B cell (primary cell): ENCODE results near the gene ANXA7. TPM values are rescaled to one million over a fixed set of nuclear protein-coding genes. Genes with fewer than 3 reads are reported as not detected.

Experiments used
- ATAC-seq: fragments of 200-7000 bp; cut with Tn5 transposase; one replicate; pipeline ENCODE4 v1.10.0; 2021; ENCODE audit warnings: low read depth, mild to moderate bottlenecking, moderate number of reproducible peaks, moderate library complexity
- CTCF ChIA-PET: fragments of 350-600 bp; sonication (Branson Sonifier 250); formaldehyde crosslinking; loops from one replicate; lab custom pipeline; 2021; ENCODE audit warnings: antibody characterized with exemption, inconsistent platforms; lab: Charles Lee
- POLR2A ChIA-PET: fragments of 350-600 bp; sonication (Branson Sonifier 250); formaldehyde crosslinking; loops from one replicate; lab custom pipeline; 2021; ENCODE audit warnings: antibody characterized with exemption; lab: Charles Lee
- DNase-seq: peaks from one replicate; pipeline ENCODE4 v3.0.0; 2013
- H2AFZ ChIP-seq: 2 replicates; pipeline ENCODE4 v1.6.1; 2012; ENCODE audit warnings: mild to moderate bottlenecking, low read depth, low read length; ENCODE audit not compliant: insufficient read depth, poor library complexity, severe bottlenecking
- H3K27ac ChIP-seq, 2 donors: 1 replicate in 1 of 2; 2 replicates in 1 of 2; pipeline ENCODE4 v1.5.1; 2012 to 2013; ENCODE audit warnings: low read length in 2 of 2, mild to moderate bottlenecking in 2 of 2, moderate library complexity in 1 of 2
- H3K27me3 ChIP-seq, 4 experiments: fragments of 200-600 bp in 1 of 4; sonication (generic) in 1 of 4; replicated peaks in 1 of 4; 1 replicate in 2 of 4; 2 replicates in 2 of 4; pipeline versions ENCODE4 v1.6.1 to v1.7.0; 2013 to 2016; ENCODE audit warnings: low read length in 3 of 4, mild to moderate bottlenecking in 2 of 4, mixed read lengths in 1 of 4, moderate library complexity in 1 of 4; ENCODE audit not compliant: insufficient read depth in 4 of 4, control insufficient read depth in 3 of 4; ENCODE audit errors: control extremely low read depth in 1 of 4
- H3K36me3 ChIP-seq, 2 experiments: replicated peaks in 1 of 2; 1 replicate in 1 of 2; 2 replicates in 1 of 2; pipeline versions ENCODE4 v1.6.1 to v1.7.1; 2013; ENCODE audit warnings: low read length in 1 of 2; ENCODE audit not compliant: insufficient read depth in 2 of 2, control insufficient read depth in 1 of 2; ENCODE audit errors: control extremely low read depth in 1 of 2, extremely low read depth in 1 of 2
- H3K4me1 ChIP-seq, 2 donors: fragments of 200-600 bp in 1 of 2; sonication (generic) in 1 of 2; 1 replicate in 1 of 2; 2 replicates in 1 of 2; pipeline versions ENCODE4 v1.5.1 to v1.6.1; 2013 to 2017; ENCODE audit warnings: low read length in 2 of 2; ENCODE audit not compliant: control insufficient read depth in 2 of 2, insufficient read depth in 2 of 2
- H3K4me2 ChIP-seq: replicated peaks from 2 replicates; pipeline ENCODE3; 2012; ENCODE audit warnings: mild to moderate bottlenecking, low read depth, low read length; ENCODE audit not compliant: poor library complexity, severe bottlenecking
- H3K4me3 ChIP-seq, 5 experiments: fragments of 200-600 bp in 1 of 5; sonication (generic) in 1 of 5; 1 replicate in 3 of 5; 2 replicates in 2 of 5; pipeline versions ENCODE4 v1.5.1 to v1.7.0; 2011 to 2016; ENCODE audit warnings: low read length in 4 of 5, mild to moderate bottlenecking in 4 of 5, low read depth in 2 of 5, control low read depth in 1 of 5, moderate library complexity in 1 of 5; ENCODE audit not compliant: insufficient read depth in 1 of 5; ENCODE audit errors: control extremely low read depth in 1 of 5, extremely low read depth in 1 of 5
- H3K79me2 ChIP-seq: fragments of 200-600 bp; sonication (generic); one replicate; pipeline ENCODE4 v1.6.0; 2016; ENCODE audit warnings: low read length; ENCODE audit not compliant: control insufficient read depth, insufficient read depth
- H3K9ac ChIP-seq: fragments of 200-600 bp; sonication (generic); 2 replicates; pipeline ENCODE4 v1.6.1; 2017; ENCODE audit warnings: mild to moderate bottlenecking, low read length, moderate library complexity
- H3K9me3 ChIP-seq, 3 donors: one replicate each; pipeline versions ENCODE4 v1.6.1 to v1.7.1; 2013; ENCODE audit warnings: low read length in 2 of 3; ENCODE audit not compliant: control insufficient read depth in 2 of 3, insufficient read depth in 1 of 3; ENCODE audit errors: control extremely low read depth in 1 of 3
- H4K20me1 ChIP-seq: 2 replicates; pipeline ENCODE4 v1.6.0; 2012; ENCODE audit warnings: mild to moderate bottlenecking, low read length; ENCODE audit not compliant: insufficient read depth, control insufficient read depth, poor library complexity, severe bottlenecking
- H3K27ac Mint-ChIP-seq: one replicate; pipeline ENCODE4 v1.8.0; 2021; ENCODE audit warnings: mixed read lengths
- H3K27me3 Mint-ChIP-seq: one replicate; pipeline ENCODE4 v1.8.0; 2021; ENCODE audit warnings: mixed read lengths
- H3K4me1 Mint-ChIP-seq: one replicate; pipeline ENCODE4 v1.8.0; 2021; ENCODE audit warnings: mixed read lengths
- H3K4me3 Mint-ChIP-seq: one replicate; pipeline ENCODE4 v1.8.0; 2021; ENCODE audit warnings: mixed read lengths
- H3K9me3 Mint-ChIP-seq: one replicate; pipeline ENCODE4 v1.8.0; 2022; ENCODE audit warnings: mixed read lengths; ENCODE audit not compliant: insufficient read depth
- EZH2 ChIP-seq: IDR thresholded peaks from 2 replicates; pipeline ENCODE4 v1.6.1; 2012; ENCODE audit warnings: borderline replicate concordance, low read depth, mild to moderate bottlenecking, moderate library complexity, low read length; ENCODE audit not compliant: insufficient read depth, poor library complexity, severe bottlenecking
- WGBS: methylation state at CpG from one replicate; pipeline ENCODE4 v1.1.5; 2013; ENCODE audit warnings: missing lambda C conversion rate; ENCODE audit not compliant: insufficient coverage; 5-methylcytosine and 5-hydroxymethylcytosine counted together
- intact Hi-C: fragments of 100-400 bp; cut with micrococcal nuclease; formaldehyde crosslinking; loops from one replicate; pipeline ENCODE4 v1.10.0; 2022
- polyA plus RNA-seq: library from polyadenylated mRNA; depleted of rRNA; stranded (reverse); fragments of >200 nt; gene quantifications from 2 replicates; pipeline ENCODE4 v1.2.3, GENCODE V29; 2012
- total RNA-seq, 2 donors: library from RNA; stranded (reverse); fragments of 120-200 nt in 1 of 2; gene quantifications; 1 replicate in 1 of 2; 2 replicates in 1 of 2; pipeline versions ENCODE4 v1.2.3 to v1.2.4, GENCODE V29; 2013 to 2022
- TF ChIP-seq, protein P1 (sequence below): fragments of 200-600 bp; IDR thresholded peaks from one replicate; pipeline ENCODE4 v1.8.0; 2022; ENCODE audit warnings: antibody characterized with exemption, mild to moderate bottlenecking

The ANXA7 gene
- total and polyA plus RNA-seq, 2 donors (not counting 1 experiment from before 2014, with no cell fraction given) = 43.4 to 90.0 TPM

DNA sequence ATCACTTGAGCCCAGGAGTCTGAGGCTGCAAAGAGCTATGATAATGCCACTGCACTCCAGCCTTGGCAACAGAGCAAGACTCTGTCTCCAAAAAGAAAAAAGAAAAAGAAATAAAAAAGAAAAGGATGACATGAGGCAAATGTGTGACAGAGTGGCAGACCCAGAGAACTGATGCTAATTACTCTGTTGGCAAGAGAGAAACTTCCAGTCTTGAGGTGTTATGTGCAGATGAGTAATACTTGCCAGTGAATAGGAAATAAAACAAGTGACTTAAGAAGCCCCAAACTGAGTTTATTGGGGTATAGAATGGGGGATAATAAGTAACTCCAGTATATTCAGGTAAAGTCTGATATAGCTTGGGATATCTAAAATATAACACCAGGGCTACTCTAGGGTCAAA lies 9.5 kb upstream of the ANXA7 start:
- CTCF ChIA-PET = no interaction called here
- H4K20me1 ChIP-seq = no peaks in the 10 kb centered on the region

DNA sequence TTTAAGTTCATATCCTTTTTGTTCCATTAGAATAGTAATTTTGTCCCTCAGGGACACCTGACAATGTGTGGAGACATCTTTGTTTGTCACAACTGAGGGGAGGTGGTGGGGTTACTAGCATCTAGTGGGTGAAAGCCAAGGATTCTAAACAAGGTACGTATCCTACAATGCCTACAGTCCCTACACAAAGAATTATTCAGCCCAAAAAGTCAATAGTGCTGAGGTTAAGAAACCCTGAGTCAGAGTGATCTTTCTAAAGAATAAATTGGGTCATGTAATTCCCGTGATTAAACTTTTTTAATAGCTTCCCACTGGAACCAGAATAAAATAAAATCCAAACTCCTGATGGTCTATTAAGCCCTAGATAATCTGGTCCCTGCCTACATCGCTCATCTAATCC lies 2.7 kb upstream of the ANXA7 start:
- Histone ChIP-seq H3K27me3 (no peaks in the 10 kb centered on the region), H2AFZ (no peak overlapping the region), H3K79me2 (peaks cover 22% of the 10 kb centered on the region), H3K27ac (no peak overlapping the region), H3K9ac (no peak overlapping the region), H4K20me1 (no peaks in the 10 kb centered on the region), H3K9me3 (no peaks in the 10 kb centered on the region), H3K4me1 (peaks cover 15 to 16% of the 10 kb centered on the region in 2 donors), H3K4me2 (no peak overlapping the region), H3K36me3 (no peaks in the 10 kb centered on the region), H3K4me3 (no peak overlapping the region)
- TF ChIP-seq, protein P1, sequence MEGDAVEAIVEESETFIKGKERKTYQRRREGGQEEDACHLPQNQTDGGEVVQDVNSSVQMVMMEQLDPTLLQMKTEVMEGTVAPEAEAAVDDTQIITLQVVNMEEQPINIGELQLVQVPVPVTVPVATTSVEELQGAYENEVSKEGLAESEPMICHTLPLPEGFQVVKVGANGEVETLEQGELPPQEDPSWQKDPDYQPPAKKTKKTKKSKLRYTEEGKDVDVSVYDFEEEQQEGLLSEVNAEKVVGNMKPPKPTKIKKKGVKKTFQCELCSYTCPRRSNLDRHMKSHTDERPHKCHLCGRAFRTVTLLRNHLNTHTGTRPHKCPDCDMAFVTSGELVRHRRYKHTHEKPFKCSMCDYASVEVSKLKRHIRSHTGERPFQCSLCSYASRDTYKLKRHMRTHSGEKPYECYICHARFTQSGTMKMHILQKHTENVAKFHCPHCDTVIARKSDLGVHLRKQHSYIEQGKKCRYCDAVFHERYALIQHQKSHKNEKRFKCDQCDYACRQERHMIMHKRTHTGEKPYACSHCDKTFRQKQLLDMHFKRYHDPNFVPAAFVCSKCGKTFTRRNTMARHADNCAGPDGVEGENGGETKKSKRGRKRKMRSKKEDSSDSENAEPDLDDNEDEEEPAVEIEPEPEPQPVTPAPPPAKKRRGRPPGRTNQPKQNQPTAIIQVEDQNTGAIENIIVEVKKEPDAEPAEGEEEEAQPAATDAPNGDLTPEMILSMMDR = no peak
- TF ChIP-seq EZH2 = no peak
- H3K9me3 Mint-ChIP-seq = no peaks in the 10 kb centered on the region
- 100% methylated on average over 1 of the region's 3 CpGs for WGBS
- ChIA-PET POLR2A (interaction anchor here (0.7 kb wide), 1 partner anchor 59 kb away, joined by 5 read pairs; no protein-coding TSS in a partner anchor), CTCF (no interaction called here)
- H3K4me3 Mint-ChIP-seq = no peak overlapping the region
- ATAC-seq = no peak
- no peak for DNase-seq
- no peaks in the 10 kb centered on the region for H3K27me3 Mint-ChIP-seq
- intact Hi-C loops = no loop called here
- no peak overlapping the region for H3K27ac Mint-ChIP-seq
- H3K4me1 Mint-ChIP-seq = peaks cover 28% of the 10 kb centered on the region

More for the DNA sequence above, 9.5 kb upstream of the ANXA7 start:
- no peak overlapping the region for H3K4me2 ChIP-seq
- H3K27me3 Mint-ChIP-seq = no peaks in the 10 kb centered on the region
- no peak overlapping the region for H3K9ac ChIP-seq
- peaks cover 12% of the 10 kb centered on the region for H3K4me1 Mint-ChIP-seq
- no peak overlapping the region for H3K4me3 Mint-ChIP-seq
- POLR2A ChIA-PET = no interaction called here
- H3K4me3 ChIP-seq = no peak overlapping the region
- H2AFZ ChIP-seq = no peak overlapping the region
- no peaks in the 10 kb centered on the region for H3K9me3 ChIP-seq
- no peaks in the 10 kb centered on the region for H3K79me2 ChIP-seq
- no peaks in the 10 kb centered on the region for H3K27me3 ChIP-seq
- H3K27ac ChIP-seq = no peak overlapping the region
- H3K36me3 ChIP-seq = peaks cover 12 to 26% of the 10 kb centered on the region in 2 experiments
- DNase-seq = no peak
- ATAC-seq = no peak
- H3K9me3 Mint-ChIP-seq = no peaks in the 10 kb centered on the region
- H3K4me1 ChIP-seq = peaks cover 12 to 13% of the 10 kb centered on the region in 2 donors
- intact Hi-C loops = no loop called here
- TF ChIP-seq, protein P1 = no peak
- TF ChIP-seq EZH2 = no peak
- H3K27ac Mint-ChIP-seq = no peak overlapping the region
